Esophagus (tissue), 2 donors: ENCODE measurements around the gene SCIN. TPM values are rescaled to one million over a fixed set of nuclear protein-coding genes. Genes with fewer than 3 reads are reported as not detected.

ENCODE experiments used
- H3K27ac ChIP-seq, 2 donors: one replicate each; pipeline ENCODE4 v1.5.1; 2013; ENCODE audit warnings: low read depth in 2 of 2, mild to moderate bottlenecking in 2 of 2, inconsistent platforms in 1 of 2, low read length in 1 of 2, moderate library complexity in 1 of 2
- H3K27me3 ChIP-seq, 2 donors: one replicate each; pipeline ENCODE4 v1.6.1; 2013; ENCODE audit warnings: low read length in 2 of 2, control low read depth in 1 of 2, mild to moderate bottlenecking in 1 of 2; ENCODE audit not compliant: insufficient read depth in 2 of 2, control insufficient read depth in 1 of 2
- H3K36me3 ChIP-seq, 2 donors: one replicate each; pipeline ENCODE4 v1.6.1; 2013; ENCODE audit warnings: low read length in 1 of 2; ENCODE audit not compliant: control insufficient read depth in 2 of 2, insufficient read depth in 2 of 2
- H3K4me1 ChIP-seq, 2 donors: one replicate each; pipeline ENCODE4 v1.6.1; 2013; ENCODE audit warnings: low read length in 1 of 2; ENCODE audit not compliant: control insufficient read depth in 2 of 2, insufficient read depth in 2 of 2
- H3K4me3 ChIP-seq, 2 donors: one replicate each; pipeline ENCODE4 v1.5.1; 2013; ENCODE audit warnings: low read length in 2 of 2, mild to moderate bottlenecking in 2 of 2, low read depth in 1 of 2, moderate library complexity in 1 of 2
- H3K9me3 ChIP-seq, 2 donors: one replicate each; pipeline ENCODE4 v1.6.1; 2013; ENCODE audit warnings: mild to moderate bottlenecking in 2 of 2, low read depth in 1 of 2, low read length in 1 of 2, moderate library complexity in 1 of 2; ENCODE audit not compliant: control insufficient read depth in 2 of 2, insufficient read depth in 1 of 2
- WGBS, 2 donors: extraction: QIAGEN DNeasy Blood & Tissue Kit; methylation state at CpG; one replicate each; pipeline ENCODE4 v1.1.7; 2013; 5-methylcytosine and 5-hydroxymethylcytosine counted together
- polyA plus RNA-seq, 2 donors: library from polyadenylated mRNA; stranded (reverse); fragments of 200-250 nt; gene quantifications; one replicate each; pipeline ENCODE4 v1.2.3, GENCODE V29; 2013
- donor health status: healthy with polysubstance abuse.
- donor health status: Bipolar disorder and iron deficiency.

SCIN gene
- polyA plus RNA-seq, 2 donors: 10.4 to 22.3 TPM

GRCh38 chr7:12581897-12582296 is 11.4 kb downstream of the SCIN start:
- no peak overlapping the region for H3K4me3 ChIP-seq
- peaks cover 0 to 2% of the 10 kb centered on the region in 2 donors for H3K36me3 ChIP-seq
- no peaks in the 10 kb centered on the region for H3K9me3 ChIP-seq
- 54 to 70% methylated on average over 3 of the region's 3 CpGs for WGBS, 2 donors
- no peaks in the 10 kb centered on the region for H3K4me1 ChIP-seq
- no peaks in the 10 kb centered on the region for H3K27me3 ChIP-seq
- no peak overlapping the region for H3K27ac ChIP-seq

- H3K36me3 ChIP-seq: peaks cover 0 to 2% of the 10 kb centered on the region in 2 donors
- no peak overlapping the region for H3K27ac ChIP-seq
- no peaks in the 10 kb centered on the region for H3K9me3 ChIP-seq
- no peaks in the 10 kb centered on the region for H3K27me3 ChIP-seq
- no peak overlapping the region for H3K4me3 ChIP-seq
- no peaks in the 10 kb centered on the region for H3K4me1 ChIP-seq
- WGBS, 2 donors: 87 to 92% methylated on average over 3 of the region's 3 CpGs
These were observed 11.8 kb downstream of the SCIN start for GRCh38 chr7:12582362-12582761.

- WGBS, 2 donors: 90 to 92% methylated on average over 1 of the region's 1 CpG
- no peaks in the 10 kb centered on the region for H3K27me3 ChIP-seq
- peaks cover 0 to 2% of the 10 kb centered on the region in 2 donors for H3K36me3 ChIP-seq
- no peaks in the 10 kb centered on the region for H3K9me3 ChIP-seq
- H3K27ac ChIP-seq: no peak overlapping the region
- no peaks in the 10 kb centered on the region for H3K4me1 ChIP-seq
- no peak overlapping the region for H3K4me3 ChIP-seq
These were observed 12.7 kb downstream of the SCIN start for GRCh38 chr7:12583176-12583575.

GRCh38 chr7:12583922-12584321 is 13.4 kb downstream of the SCIN start:
- 66 to 67% methylated on average over 2 of the region's 2 CpGs for WGBS, 2 donors
- H3K9me3 ChIP-seq: no peaks in the 10 kb centered on the region
- no peak overlapping the region for H3K4me3 ChIP-seq
- no peaks in the 10 kb centered on the region for H3K27me3 ChIP-seq
- peaks cover 0 to 2% of the 10 kb centered on the region in 2 donors for H3K36me3 ChIP-seq
- H3K27ac ChIP-seq: no peak overlapping the region
- H3K4me1 ChIP-seq: no peaks in the 10 kb centered on the region

- H3K27ac ChIP-seq: no peak overlapping the region
- no peak overlapping the region for H3K4me3 ChIP-seq
- H3K27me3 ChIP-seq: no peaks in the 10 kb centered on the region
- H3K9me3 ChIP-seq: no peaks in the 10 kb centered on the region
- H3K4me1 ChIP-seq: no peaks in the 10 kb centered on the region
- 55 to 68% methylated on average over 7 of the region's 7 CpGs for WGBS, 2 donors
- peaks cover 0 to 2% of the 10 kb centered on the region in 2 donors for H3K36me3 ChIP-seq
These were observed 14.4 kb downstream of the SCIN start for GRCh38 chr7:12584930-12585329.

- Histone ChIP-seq H3K4me3 (no peak overlapping the region), H3K9me3 (no peaks in the 10 kb centered on the region), H3K27me3 (no peaks in the 10 kb centered on the region), H3K36me3 (peaks cover 0 to 2% of the 10 kb centered on the region in 2 donors), H3K4me1 (no peaks in the 10 kb centered on the region), H3K27ac (no peak overlapping the region)
- WGBS, 2 donors: 82 to 87% methylated on average over 4 of the region's 4 CpGs
These were observed 15.8 kb downstream of the SCIN start for GRCh38 chr7:12586271-12586670.

- no peaks in the 10 kb centered on the region for H3K36me3 ChIP-seq
- no peaks in the 10 kb centered on the region for H3K9me3 ChIP-seq
- H3K4me3 ChIP-seq: no peak overlapping the region
- no peaks in the 10 kb centered on the region for H3K27me3 ChIP-seq
- 88 to 97% methylated on average over 11 of the region's 11 CpGs for WGBS, 2 donors
- no peak overlapping the region for H3K27ac ChIP-seq
- no peaks in the 10 kb centered on the region for H3K4me1 ChIP-seq
These were observed 17.9 kb downstream of the SCIN start for GRCh38 chr7:12588259-12588904.

GRCh38 chr7:12590559-12590958 is 20.0 kb downstream of the SCIN start:
- H3K27ac ChIP-seq: no peak overlapping the region
- WGBS, 2 donors: 77 to 84% methylated on average over 7 of the region's 7 CpGs

GRCh38 chr7:12594122-12594897 is 23.8 kb downstream of the SCIN start:
- H3K27me3 ChIP-seq: no peaks in the 10 kb centered on the region
- H3K36me3 ChIP-seq: no peaks in the 10 kb centered on the region
- no peak overlapping the region for H3K4me3 ChIP-seq
- WGBS, 2 donors: 95 to 97% methylated on average over 24 of the region's 24 CpGs
- H3K9me3 ChIP-seq: peaks cover 0 to 3% of the 10 kb centered on the region in 2 donors
- no peaks in the 10 kb centered on the region for H3K4me1 ChIP-seq
- no peak overlapping the region for H3K27ac ChIP-seq

More at GRCh38 chr7:12590559-12590958, 20.0 kb downstream of the SCIN start:
- H3K4me3 ChIP-seq: no peak overlapping the region
- H3K27me3 ChIP-seq: no peaks in the 10 kb centered on the region
- H3K4me1 ChIP-seq: no peaks in the 10 kb centered on the region
- H3K36me3 ChIP-seq: no peaks in the 10 kb centered on the region
- H3K9me3 ChIP-seq: peaks cover 0 to 3% of the 10 kb centered on the region in 2 donors
